Activated naive CD8-positive, alpha-beta T cell treated with anti-CD3 and anti-CD28 coated beads, Interleukin-2, amount 50 U/mL, for 16 hours (primary cell): ENCODE results near the gene ZC3H11A.
"Not testable (repeated sequence)": the region's sequence is repeated elsewhere in the genome, so short reads cannot be mapped to it uniquely, and the experiment has no call there.

Experiments
- DNase-seq: peaks from one replicate; pipeline ENCODE4 v3.0.0-alpha.2; 2020; ENCODE audit warnings: low read depth, low spot score

The ZC3H11A gene

GRCh38 chr1:203781962-203782361 is 13.5 kb upstream of the ZC3H11A start:
- no peak for DNase-seq

- no peak for DNase-seq
Measured at GRCh38 chr1:203789966-203790365, 5.5 kb upstream of the ZC3H11A start.

- DNase-seq = no peak
Measured at GRCh38 chr1:203791498-203791897, 3.9 kb upstream of the ZC3H11A start.

- no peak for DNase-seq
Measured at GRCh38 chr1:203792486-203792885, 2.9 kb upstream of the ZC3H11A start.

GRCh38 chr1:203793561-203793960 is 1.9 kb upstream of the ZC3H11A start:
- not testable (repeated sequence) for DNase-seq

- no peak for DNase-seq
Measured at GRCh38 chr1:203794764-203795440, 521 bp upstream of the ZC3H11A start.

GRCh38 chr1:203796236-203796605 is 798 bp downstream of the ZC3H11A start:
- no peak for DNase-seq

GRCh38 chr1:203797216-203797615 is 1.8 kb downstream of the ZC3H11A start:
- no peak for DNase-seq

GRCh38 chr1:203797948-203798655 is 2.7 kb downstream of the ZC3H11A start:
- no peak for DNase-seq

- DNase-seq = no peak
Measured at GRCh38 chr1:203799157-203799556, 3.7 kb downstream of the ZC3H11A start.

GRCh38 chr1:203799971-203800370 is 4.5 kb downstream of the ZC3H11A start:
- DNase-seq = no peak

- DNase-seq = no peak
Measured at GRCh38 chr1:203805689-203806088, 10.3 kb downstream of the ZC3H11A start.

- no peak for DNase-seq
Measured at GRCh38 chr1:203807196-203807595, 11.8 kb downstream of the ZC3H11A start.

- DNase-seq = no peak
Measured at GRCh38 chr1:203813581-203814341, 18.3 kb downstream of the ZC3H11A start.

- no peak for DNase-seq
Measured at GRCh38 chr1:203818399-203818798, 23.0 kb downstream of the ZC3H11A start.

- no peak for DNase-seq
Measured at GRCh38 chr1:203823306-203823705, 27.9 kb downstream of the ZC3H11A start.

- DNase-seq = no peak
Measured at GRCh38 chr1:203826175-203826574, 30.8 kb downstream of the ZC3H11A start.

GRCh38 chr1:203828002-203828401 is 32.6 kb downstream of the ZC3H11A start:
- DNase-seq = no peak

- no peak for DNase-seq
Measured at GRCh38 chr1:203828503-203828902, 33.1 kb downstream of the ZC3H11A start.

GRCh38 chr1:203829247-203829646 is 33.8 kb downstream of the ZC3H11A start:
- DNase-seq = not testable (repeated sequence)

- DNase-seq = no peak
Measured at GRCh38 chr1:203835476-203835875, 40.1 kb downstream of the ZC3H11A start.

- DNase-seq = no peak
Measured at GRCh38 chr1:203839081-203839480, 43.7 kb downstream of the ZC3H11A start.
